ENCODE results near the gene PDCD7. TPM values are rescaled to one million over a fixed set of nuclear protein-coding genes. Genes with fewer than 3 reads are reported as not detected.

Gene PDCD7
- total RNA-seq, 2 experiments from 2014 or later, result 38.3 to 39.4 TPM

Other genes with a start within 250 kb of the PDCD7 start
- 1 to 10 TPM; 2.2 to 2.3 TPM for gene ANKDD1A, start 221.9 kb downstream of the PDCD7 start, total RNA-seq
- gene SPG21, start 143.9 kb downstream of the PDCD7 start, total RNA-seq, result 10 to 100 TPM; 69.4 to 69.6 TPM
- 10 to 100 TPM; 24.8 to 27.1 TPM for gene MTFMT, start 104.2 kb downstream of the PDCD7 start, total RNA-seq
- gene SLC51B, start 88.4 kb downstream of the PDCD7 start, total RNA-seq, result not detected
- gene RASL12, start 65.8 kb downstream of the PDCD7 start, total RNA-seq, result not detected
- not detected for gene KBTBD13, start 57.1 kb downstream of the PDCD7 start, total RNA-seq
- 1 to 10 TPM; 2.8 to 2.9 TPM for gene UBAP1L, start 18.6 kb downstream of the PDCD7 start, total RNA-seq
- 10 to 100 TPM; 62.8 to 67.6 TPM for gene CLPX, start 51.5 kb upstream of the PDCD7 start, total RNA-seq
- under 1 TPM in 1 of 2 experiments, not detected in 1; 0.04 TPM for gene CILP, start 77.7 kb upstream of the PDCD7 start, total RNA-seq
- gene PARP16, start 153.1 kb upstream of the PDCD7 start, total RNA-seq, result 10 to 100 TPM; 11.3 to 12.5 TPM
- not detected for gene RNU5A-1, start 162.2 kb upstream of the PDCD7 start, total RNA-seq
- gene RNU5B-1, start 170.9 kb upstream of the PDCD7 start, total RNA-seq, result not detected
- not detected for gene IGDCC3, start 244.2 kb upstream of the PDCD7 start, total RNA-seq